NCI-H1436 treated with DMSO at 0.1 percent for 48 hours (cell line): ENCODE data around the gene MTG2.

ENCODE experiments used
- DNase-seq: peaks from one replicate; lab custom pipeline; 2025; lab: John Stamatoyannopoulos, UW

The MTG2 gene

DNA sequence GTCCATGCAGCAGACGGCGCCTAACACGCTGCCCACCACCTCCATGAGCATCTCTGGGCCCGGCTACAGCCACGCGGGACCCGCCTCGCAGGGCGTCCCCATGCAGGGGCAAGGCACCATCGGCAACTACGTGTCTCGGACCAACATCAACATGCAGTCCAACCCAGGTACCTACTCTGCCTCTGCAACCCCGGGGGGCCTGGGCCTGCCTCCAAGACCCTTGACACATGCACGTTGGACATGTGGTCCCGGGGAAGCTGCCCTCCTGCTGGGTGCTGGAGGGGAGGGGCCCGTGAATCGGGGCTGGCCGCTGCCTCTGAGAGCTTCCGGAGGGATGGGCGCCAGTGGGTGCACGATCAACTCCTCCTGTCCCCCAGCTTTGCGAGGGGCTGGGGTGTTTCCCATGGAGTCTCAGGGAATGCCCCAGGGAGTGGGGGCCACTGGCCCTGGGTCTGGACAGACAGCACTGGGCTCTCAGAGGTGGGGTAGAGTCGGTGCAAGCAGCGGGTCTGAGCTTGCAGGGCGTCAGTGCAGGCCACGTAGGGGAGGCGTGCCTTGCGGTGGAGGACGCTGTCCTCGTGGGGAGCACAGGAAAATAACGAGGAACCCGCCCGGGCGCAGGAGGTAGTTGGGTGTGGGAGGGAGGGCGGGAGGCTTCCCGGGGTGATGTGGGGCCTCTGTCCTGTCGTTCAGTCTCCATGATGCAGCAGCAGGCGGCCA lies 19.9 kb upstream of the MTG2 start:
- DNase-seq: no peak

GRCh38 chr20:62163485-62163865 lies 19.4 kb upstream of the MTG2 start:
- no peak for DNase-seq

DNA sequence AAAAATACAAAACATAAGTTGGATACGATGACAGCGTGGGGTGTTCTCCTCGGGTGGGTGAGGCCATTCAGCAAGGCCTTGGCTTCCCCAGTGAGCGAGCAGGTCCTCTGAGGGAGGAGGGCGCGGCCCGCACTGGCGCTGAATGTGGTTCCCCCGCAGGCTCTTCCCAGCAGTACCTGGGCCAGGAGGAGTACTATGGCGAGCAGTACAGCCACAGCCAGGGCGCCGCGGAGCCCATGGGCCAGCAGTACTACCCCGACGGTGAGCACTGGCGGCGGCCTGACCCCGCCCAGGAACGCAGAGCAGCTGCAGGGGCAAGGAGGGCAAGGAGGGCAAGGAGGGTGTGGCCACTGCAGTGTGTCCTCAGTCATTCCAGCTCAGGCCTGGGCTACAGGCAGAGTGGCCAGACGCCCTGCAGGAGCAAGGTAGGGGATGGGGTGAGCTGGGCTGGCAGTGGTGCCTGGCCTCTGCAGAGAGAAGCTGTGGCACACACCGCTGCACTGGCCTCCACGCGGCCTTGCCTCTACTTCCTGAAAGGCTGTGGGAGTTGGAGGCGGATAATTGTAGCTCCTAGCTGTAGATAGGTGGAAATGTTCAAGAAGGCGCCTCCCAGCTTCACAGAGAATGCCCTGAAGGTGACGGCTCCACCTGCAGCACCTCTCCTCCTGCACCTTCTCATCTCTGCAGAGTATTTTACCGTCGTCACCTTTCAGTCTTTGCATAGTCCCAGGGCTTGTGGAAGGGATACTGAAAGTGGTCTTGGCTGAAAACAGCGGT lies 18.7 kb upstream of the MTG2 start:
- no peak for DNase-seq

DNA sequence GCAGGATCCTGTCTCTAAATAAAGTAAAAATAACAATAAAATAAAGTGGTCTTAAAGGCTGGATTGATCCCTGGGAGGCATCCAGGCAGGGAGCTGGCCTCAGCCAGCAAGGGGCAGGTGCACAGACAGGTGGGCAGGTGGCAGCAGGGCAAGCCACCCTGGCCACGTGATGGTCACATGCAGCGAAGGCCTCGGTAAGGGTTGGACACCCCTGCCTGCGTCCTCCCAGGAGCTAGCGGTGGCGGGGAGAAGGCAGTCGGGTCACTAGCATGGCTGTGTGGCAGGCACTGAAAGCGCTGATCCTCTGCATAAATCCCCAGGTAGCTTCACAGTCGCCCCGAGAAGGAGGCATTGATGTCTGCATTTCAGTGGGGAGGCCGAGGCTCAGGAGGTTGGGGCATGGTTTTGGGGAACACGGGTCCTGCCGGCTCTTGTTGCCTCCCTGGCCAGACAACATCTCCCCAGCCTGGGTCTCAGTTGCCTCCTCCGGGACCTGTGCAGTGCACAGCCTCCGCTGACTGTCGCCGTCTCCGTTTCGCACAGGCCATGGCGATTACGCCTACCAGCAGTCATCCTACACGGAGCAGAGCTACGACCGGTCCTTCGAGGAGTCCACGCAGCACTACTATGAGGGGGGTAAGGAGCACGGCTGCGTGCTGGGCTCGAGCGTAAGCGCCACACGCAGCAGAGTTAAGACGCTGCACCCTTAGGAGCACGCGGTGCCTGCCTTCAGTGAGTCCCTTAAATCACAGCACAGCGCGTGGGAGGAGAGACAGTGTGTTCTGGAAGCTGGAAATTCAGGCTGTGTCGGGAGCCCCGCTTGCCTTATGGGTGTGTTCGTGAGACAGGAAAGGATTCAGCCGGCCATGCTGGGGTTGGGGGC lies 17.7 kb upstream of the MTG2 start:
- DNase-seq: no peak

DNA sequence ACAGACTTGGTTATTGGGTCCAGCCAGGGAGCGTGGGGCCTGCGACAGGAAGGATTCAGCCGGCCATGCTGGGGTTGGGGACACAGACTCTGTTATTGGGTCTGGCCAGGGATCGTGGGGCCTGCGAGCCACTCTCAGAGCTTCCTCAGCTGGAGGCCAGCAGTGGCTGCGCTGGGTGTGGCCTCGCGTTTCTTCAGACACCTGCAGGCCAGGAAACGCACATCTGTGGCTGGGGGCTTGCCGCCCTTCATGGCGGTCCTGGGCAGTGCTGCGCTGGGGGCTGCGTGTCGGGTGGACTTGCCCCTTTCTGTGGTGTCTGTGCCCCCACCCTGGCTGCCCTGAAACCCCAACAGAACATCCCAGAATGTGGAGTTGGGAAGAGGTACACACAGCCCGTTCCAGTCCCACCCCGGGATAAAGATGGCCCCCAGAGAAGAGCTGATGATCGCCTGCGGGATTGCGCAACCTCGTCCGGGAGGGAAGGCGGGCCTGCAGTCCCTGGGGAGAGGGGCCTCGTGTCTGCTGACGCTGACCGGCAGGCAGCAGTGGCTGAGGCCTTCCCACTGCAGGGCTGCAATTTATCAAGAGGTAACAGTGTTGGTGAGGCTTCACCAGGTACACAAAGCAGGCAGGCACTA lies 16.9 kb upstream of the MTG2 start:
- DNase-seq: no peak

- no peak for DNase-seq
These were observed 15.4 kb upstream of the MTG2 start for GRCh38 chr20:62167474-62167873.

DNA sequence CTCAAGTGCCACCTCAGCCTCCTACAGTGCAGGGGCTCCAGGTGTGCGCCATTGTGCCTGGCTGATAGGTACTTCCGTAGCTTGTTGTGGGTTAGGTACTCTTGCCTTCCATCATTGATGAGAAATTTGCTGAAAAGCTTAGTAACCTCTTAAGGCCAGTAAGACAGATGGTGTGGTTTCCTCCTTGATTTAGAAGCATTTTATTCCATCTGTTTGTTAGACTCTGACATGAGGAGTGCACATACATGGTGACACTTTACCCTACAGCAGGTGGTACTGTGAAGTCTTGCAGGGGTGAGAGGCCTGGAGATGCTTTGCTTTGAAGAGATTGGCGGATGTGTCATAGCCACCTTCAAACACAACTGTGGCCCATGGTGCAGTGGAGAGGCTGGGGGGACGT lies 14.8 kb upstream of the MTG2 start:
- DNase-seq: no peak

GRCh38 chr20:62168890-62169435 lies 13.9 kb upstream of the MTG2 start:
- DNase-seq: no peak

GRCh38 chr20:62170536-62170935 lies 12.3 kb upstream of the MTG2 start:
- DNase-seq: no peak

DNA sequence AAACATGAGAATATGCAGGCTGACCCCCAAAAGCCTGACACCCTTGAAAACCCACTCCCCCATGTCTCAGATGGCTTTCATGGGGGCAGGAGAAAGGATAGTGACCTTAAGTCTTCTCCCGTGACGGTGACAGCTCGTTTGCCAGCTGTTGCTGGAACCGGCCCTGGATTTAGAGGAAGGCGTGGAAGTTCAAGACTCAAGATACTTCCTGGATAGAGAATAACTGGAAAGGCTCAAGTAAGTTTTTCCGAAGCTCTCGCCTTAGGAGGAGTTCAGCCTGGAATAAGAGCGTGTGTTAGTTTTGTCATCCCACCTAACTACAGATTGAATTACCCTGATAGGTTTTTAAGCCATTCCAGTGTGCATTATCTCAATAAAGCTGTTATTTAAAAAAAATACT lies 11.6 kb upstream of the MTG2 start:
- DNase-seq: no peak

GRCh38 chr20:62172666-62173065 lies 10.2 kb upstream of the MTG2 start:
- no peak for DNase-seq

DNA sequence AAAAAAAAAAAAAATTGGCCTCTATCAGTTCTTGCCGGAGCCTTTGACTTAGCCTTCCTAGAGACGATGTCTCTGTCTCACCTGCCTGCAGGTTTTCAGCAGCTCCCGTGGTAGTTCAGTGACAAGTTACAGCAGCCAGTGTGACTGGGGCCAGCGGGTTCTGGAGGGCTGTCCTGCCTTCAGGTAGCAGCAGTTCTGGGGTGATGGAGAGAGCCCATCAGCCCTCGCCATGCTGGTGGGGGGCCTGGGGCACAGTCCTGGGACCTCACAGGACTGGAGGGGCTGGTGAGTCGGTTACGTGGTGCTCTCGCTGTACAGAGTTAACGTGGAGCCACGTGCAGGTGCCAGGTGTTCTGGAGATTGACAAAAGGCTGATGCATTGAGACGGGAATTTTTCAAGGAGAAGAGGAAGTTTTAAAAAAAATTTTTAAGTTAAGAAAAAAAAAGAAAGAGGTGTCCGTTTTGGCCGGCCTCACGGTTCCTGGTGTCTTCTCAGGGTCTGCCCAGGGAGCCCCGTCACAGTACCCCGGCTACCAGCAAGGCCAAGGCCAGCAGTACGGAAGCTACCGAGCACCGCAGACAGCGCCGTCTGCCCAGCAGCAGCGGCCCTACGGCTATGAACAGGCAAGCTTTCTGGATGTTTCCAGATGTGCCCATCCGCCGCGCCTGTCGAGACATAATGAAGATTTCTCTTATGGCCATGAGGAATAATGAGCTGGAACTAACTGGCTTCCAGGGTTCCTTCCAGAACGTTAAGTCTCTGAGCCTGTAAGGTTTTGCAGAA lies 8.6 kb upstream of the MTG2 start:
- no peak for DNase-seq

DNA sequence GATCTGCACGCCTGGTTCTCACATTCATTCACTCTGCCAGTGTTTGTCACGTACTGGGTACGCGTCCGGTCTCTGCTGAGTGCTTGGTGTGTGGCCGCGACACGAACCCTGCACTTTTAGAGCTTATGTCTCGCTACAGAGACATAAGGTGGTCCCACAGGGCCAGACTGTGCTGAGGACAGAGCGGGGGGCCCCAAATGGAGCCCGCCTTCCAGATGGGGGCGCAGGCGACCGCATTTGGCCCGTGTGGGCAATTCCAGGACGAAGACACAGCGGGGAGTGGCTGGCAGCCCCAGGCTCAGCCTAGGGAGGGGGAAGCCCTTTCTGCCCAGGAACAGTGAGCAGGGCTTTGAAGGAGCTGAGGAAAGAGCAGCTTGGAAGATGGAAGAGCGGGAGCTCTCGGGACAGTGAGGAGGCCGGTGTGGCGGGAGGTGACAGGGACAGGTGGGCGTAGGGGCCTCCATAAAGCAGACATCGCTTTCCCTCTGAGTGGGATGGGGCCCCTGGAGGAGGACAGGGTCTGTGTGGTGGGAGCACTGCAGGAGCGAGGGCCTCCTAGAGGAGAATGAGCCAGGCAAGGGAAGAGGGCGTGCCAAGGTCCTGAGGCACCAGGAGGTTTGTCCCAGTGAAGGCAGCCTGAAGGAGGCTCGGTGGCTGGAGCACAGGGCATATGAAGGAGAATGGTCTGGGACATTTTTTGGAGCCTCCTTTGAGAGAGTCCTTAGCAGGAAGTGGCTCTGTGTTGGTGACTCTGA lies 7.8 kb upstream of the MTG2 start:
- DNase-seq: no peak

- no peak for DNase-seq
These were observed 7.1 kb upstream of the MTG2 start for GRCh38 chr20:62175711-62176110.

DNA sequence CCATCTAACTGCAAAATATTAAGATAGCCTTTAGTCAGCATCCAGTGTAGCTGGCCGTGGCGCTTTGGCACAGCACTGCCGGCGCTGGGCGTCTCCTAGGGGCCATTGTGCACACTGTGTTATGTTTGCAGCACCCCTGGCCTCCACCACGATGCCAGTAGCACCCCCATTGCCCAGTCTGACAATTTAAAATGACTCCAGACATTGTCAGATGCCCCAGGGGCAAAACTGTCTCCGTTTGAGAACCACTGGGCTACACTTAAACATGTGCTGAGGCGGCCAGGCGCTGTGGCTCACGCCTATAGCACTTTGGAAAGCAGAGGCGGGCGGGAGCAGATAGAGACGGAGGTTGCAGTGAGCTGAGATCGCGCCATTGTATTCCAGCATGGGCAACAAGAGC lies 6.0 kb upstream of the MTG2 start:
- no peak for DNase-seq

DNA sequence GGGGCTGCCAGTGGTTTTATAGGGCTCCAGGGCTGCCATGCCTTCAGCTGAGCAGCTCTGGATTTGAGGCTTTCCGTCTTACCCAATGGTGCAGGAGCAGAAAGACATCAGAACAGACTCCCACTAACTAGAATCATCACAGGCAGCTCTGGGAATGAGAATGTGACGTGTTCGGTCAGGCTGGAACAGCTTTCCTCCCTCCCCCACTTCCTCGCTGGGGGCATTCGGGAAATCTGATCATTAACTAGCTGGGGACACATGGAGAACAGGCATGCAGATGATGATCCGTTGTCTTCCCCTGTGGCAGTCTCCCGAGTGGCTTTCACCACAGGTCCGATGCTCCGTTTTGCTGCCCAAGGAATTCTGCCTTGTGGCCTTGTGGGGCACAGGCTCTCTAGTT lies 5.5 kb upstream of the MTG2 start:
- DNase-seq: no peak

DNA sequence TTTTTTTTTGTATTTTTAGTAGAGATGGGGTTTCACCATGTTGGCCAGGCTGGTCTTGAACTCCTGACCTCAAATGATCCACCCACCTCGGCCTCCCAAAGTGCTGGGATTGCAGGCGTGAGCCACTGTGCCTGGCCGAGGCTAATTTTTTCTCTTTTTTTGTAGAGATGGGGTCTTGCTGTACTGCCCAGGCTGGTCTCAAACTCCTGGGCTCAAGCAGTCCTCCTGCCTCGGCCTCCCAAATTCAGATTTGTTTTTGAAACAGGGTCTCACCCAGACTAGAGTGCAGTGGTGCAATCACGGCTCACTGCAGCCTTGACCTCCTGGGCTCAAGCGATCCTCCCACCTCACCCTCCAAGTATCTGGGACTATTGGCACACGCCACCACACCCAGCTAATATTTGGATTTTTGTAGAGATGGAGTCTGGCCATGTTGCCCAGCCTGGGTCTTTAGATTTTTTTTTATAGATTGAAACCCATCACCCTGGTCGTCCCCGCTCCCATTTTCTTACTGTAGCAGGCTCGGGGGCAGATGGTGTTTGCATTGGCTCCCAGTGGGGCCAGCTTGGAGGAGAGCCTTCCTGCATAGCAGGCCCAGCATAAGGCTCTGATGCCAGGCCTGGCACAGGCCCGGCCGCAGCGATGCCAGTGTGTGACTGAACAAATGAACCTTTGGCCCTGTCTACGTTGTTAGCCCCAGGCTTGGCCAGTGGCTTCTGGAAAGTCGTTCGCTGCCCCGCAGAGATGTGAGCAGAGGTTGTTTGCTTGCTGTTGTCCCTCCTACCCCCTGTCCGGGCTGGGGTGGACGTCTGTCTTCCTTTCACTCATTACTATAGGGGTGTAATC lies 4.3 kb upstream of the MTG2 start:
- DNase-seq: no peak

- DNase-seq: no peak
These were observed 3.7 kb upstream of the MTG2 start for GRCh38 chr20:62179162-62179504.

GRCh38 chr20:62181808-62182207 lies 1.0 kb upstream of the MTG2 start:
- DNase-seq: no peak
